Transverse colon (tissue), 4 donors: ENCODE results near the gene KRT74. TPM values are rescaled to one million over a fixed set of nuclear protein-coding genes. Genes with fewer than 3 reads are reported as not detected.

Experiments
- DNase-seq: peaks from one replicate; pipeline ENCODE4 v3.0.0-alpha.2; 2019
- H3K27ac ChIP-seq, 4 donors: fragments of 200-600 bp; sonication (generic); 2 replicates each; pipeline ENCODE4 v1.5.1; 2016 to 2018; ENCODE audit warnings: inconsistent platforms in 4 of 4
- H3K27me3 ChIP-seq: fragments of 200-600 bp; sonication (generic); 2 replicates; pipeline ENCODE4 v1.5.1; 2017; ENCODE audit warnings: inconsistent platforms
- H3K36me3 ChIP-seq, 4 donors: fragments of 200-600 bp; sonication (generic); 2 replicates each; pipeline ENCODE4 v1.5.1; 2017 to 2019; ENCODE audit warnings: inconsistent platforms in 4 of 4
- H3K4me1 ChIP-seq, 4 donors: fragments of 200-600 bp; sonication (generic); 2 replicates each; pipeline ENCODE4 v1.5.1; 2017 to 2020; ENCODE audit warnings: inconsistent platforms in 4 of 4
- H3K4me3 ChIP-seq, 4 donors: fragments of 200-600 bp; sonication (generic); 1 replicate in 1 of 4; 2 replicates in 3 of 4; pipeline versions ENCODE4 v1.5.1 to v1.6.1; 2017 to 2019; ENCODE audit warnings: inconsistent platforms in 4 of 4
- H3K9me3 ChIP-seq, 2 donors: fragments of 200-600 bp; sonication (generic); 2 replicates each; pipeline ENCODE4 v1.5.1; 2017 to 2019; ENCODE audit warnings: inconsistent platforms in 2 of 2
- CTCF ChIP-seq, 5 experiments: fragments of 200-600 bp in 3 of 5; fragments of 450-650 bp in 2 of 5; sonication (generic) in 3 of 5; IDR thresholded peaks; 1 replicate in 2 of 5; 2 replicates in 3 of 5; pipeline ENCODE4 v1.5.1; 2016 to 2017; ENCODE audit warnings: antibody characterized with exemption in 5 of 5, inconsistent platforms in 3 of 5, mild to moderate bottlenecking in 2 of 5, moderate library complexity in 1 of 5
- EP300 ChIP-seq: sonication (generic); formaldehyde crosslinking; IDR thresholded peaks from one replicate; pipeline ENCODE4 v1.6.1; 2017; ENCODE audit warnings: antibody characterized with exemption, low read depth
- POLR2A ChIP-seq: fragments of 450-650 bp; IDR thresholded peaks from one replicate; pipeline ENCODE4 v1.6.1; 2016; ENCODE audit warnings: antibody characterized with exemption, mild to moderate bottlenecking, moderate library complexity
- POLR2AphosphoS5 ChIP-seq, 3 donors: sonication (generic); formaldehyde crosslinking; IDR thresholded peaks; one replicate each; pipeline ENCODE4 v1.6.1; 2016; ENCODE audit warnings: antibody characterized with exemption in 3 of 3
- WGBS, 2 donors: methylation state at CpG; one replicate each; pipeline ENCODE4 v1.1.5; 2018; ENCODE audit warnings: low coverage in 1 of 2; 5-methylcytosine and 5-hydroxymethylcytosine counted together
- in situ Hi-C, 4 donors: fragments of 200-750 bp; cut with MboI; loops; one replicate each; pipeline versions ENCODE4 v1.15.0 to v1.15.1; 2017; ENCODE audit warnings: low sequenced_read_pairs in 3 of 4, low pct_ligation_motif_present in 1 of 4, low pct_unique_long_range_greater_than_20kb in 1 of 4
- intact Hi-C: fragments of 100-400 bp; cut with DNase I; formaldehyde crosslinking; loops from one replicate; pipeline ENCODE4 v1.15.1; 2023; ENCODE audit warnings: low total_unique reads
- total RNA-seq, 4 donors: library from RNA; depleted of rRNA; stranded (reverse); fragments of >200 nt; gene quantifications; one replicate each; pipeline ENCODE4 v1.1.0, GENCODE V29; 2016

Gene KRT74
- total RNA-seq = not detected

GRCh38 chr12:52573743-52574142 is at the start of gene KRT74:
Gene KRT74, minus strand, starts transcription at chr12:52573843. Its CDS starts 66 bp downstream, at chr12:52573777.
- no peak for TF ChIP-seq POLR2AphosphoS5 (IDR thresholded peaks at IDR 0.05)
- no peak for TF ChIP-seq EP300
- no peak for TF ChIP-seq CTCF (IDR thresholded peaks at IDR 0.05)
- TF ChIP-seq POLR2A = no peak
- H3K36me3 ChIP-seq = no peaks in the 10 kb centered on the region
- H3K4me3 ChIP-seq = no peak within 1 kb of the TSS
- 88% methylated on average over 3 of the region's 3 CpGs; no CpG with 5 or more reads in 1 of the 2 donors for WGBS, 2 donors
- intact Hi-C loops (no loop called here), in situ Hi-C loops (no loop called here)
- H3K9me3 ChIP-seq = no peaks in the 10 kb centered on the region
- H3K27ac ChIP-seq = no peak within 1 kb of the TSS
- H3K27me3 ChIP-seq = no peaks in the 10 kb centered on the region
- DNase-seq = no peak
- H3K4me1 ChIP-seq = no peaks in the 10 kb centered on the region

GRCh38 chr12:52622349-52622748 is 48.7 kb upstream of the KRT74 start:
- no peaks in the 10 kb centered on the region for H3K9me3 ChIP-seq
- no peak overlapping the region for H3K4me3 ChIP-seq
- DNase-seq = no peak
- no peaks in the 10 kb centered on the region for H3K27me3 ChIP-seq
- TF ChIP-seq EP300 = no peak
- no peak for TF ChIP-seq POLR2AphosphoS5 (IDR thresholded peaks at IDR 0.05)
- no peak for TF ChIP-seq POLR2A
- TF ChIP-seq CTCF (IDR thresholded peaks at IDR 0.05) = no peak
- in situ Hi-C loops = no loop called here
- no peaks in the 10 kb centered on the region for H3K36me3 ChIP-seq
- no peak overlapping the region for H3K27ac ChIP-seq
- H3K4me1 ChIP-seq = no peaks in the 10 kb centered on the region
- intact Hi-C loops = no loop called here
- 56 to 77% methylated on average over 2 to 5 of the region's 5 CpGs for WGBS, 2 donors

GRCh38 chr12:52618866-52619265 is 45.2 kb upstream of the KRT74 start:
- Histone ChIP-seq H3K36me3 (no peaks in the 10 kb centered on the region), H3K4me1 (no peaks in the 10 kb centered on the region), H3K4me3 (no peak overlapping the region), H3K27me3 (no peaks in the 10 kb centered on the region), H3K27ac (no peak overlapping the region), H3K9me3 (no peaks in the 10 kb centered on the region)
- intact Hi-C loops = no loop called here
- TF ChIP-seq CTCF (IDR thresholded peaks at IDR 0.05) (no peak), POLR2A (no peak), POLR2AphosphoS5 (IDR thresholded peaks at IDR 0.05) (no peak), EP300 (no peak)
- in situ Hi-C loops = no loop called here
- WGBS, 2 donors = 59 to 67% methylated on average over 2 of the region's 2 CpGs
- no peak for DNase-seq

GRCh38 chr12:52618216-52618615 is 44.6 kb upstream of the KRT74 start, which contains the start of gene KRT73:
Gene KRT73, minus strand, starts transcription at chr12:52618559. Its CDS starts 35 bp downstream, at chr12:52618524.
- no peak for DNase-seq
- Histone ChIP-seq H3K27ac (no peak within 1 kb of the TSS), H3K27me3 (no peaks in the 10 kb centered on the region), H3K4me3 (no peak within 1 kb of the TSS), H3K36me3 (no peaks in the 10 kb centered on the region), H3K4me1 (no peaks in the 10 kb centered on the region), H3K9me3 (no peaks in the 10 kb centered on the region)
- in situ Hi-C loops (no loop called here), intact Hi-C loops (no loop called here)
- TF ChIP-seq CTCF (IDR thresholded peaks at IDR 0.05) (no peak), POLR2AphosphoS5 (IDR thresholded peaks at IDR 0.05) (no peak), POLR2A (no peak), EP300 (no peak)
- 85% methylated on average over 12 of the region's 14 CpGs; no CpG with 5 or more reads in 1 of the 2 donors for WGBS, 2 donors
